ENCODE results near the gene TMEM108. TPM values are rescaled to one million over a fixed set of nuclear protein-coding genes. Genes with fewer than 3 reads are reported as not detected.
"Not testable (repeated sequence)": the region's sequence is repeated elsewhere in the genome, so short reads cannot be mapped to it uniquely, and the experiment has no call there.

Gene TMEM108
- total RNA-seq, 1 experiment from 2014 or later = not detected

DNA sequence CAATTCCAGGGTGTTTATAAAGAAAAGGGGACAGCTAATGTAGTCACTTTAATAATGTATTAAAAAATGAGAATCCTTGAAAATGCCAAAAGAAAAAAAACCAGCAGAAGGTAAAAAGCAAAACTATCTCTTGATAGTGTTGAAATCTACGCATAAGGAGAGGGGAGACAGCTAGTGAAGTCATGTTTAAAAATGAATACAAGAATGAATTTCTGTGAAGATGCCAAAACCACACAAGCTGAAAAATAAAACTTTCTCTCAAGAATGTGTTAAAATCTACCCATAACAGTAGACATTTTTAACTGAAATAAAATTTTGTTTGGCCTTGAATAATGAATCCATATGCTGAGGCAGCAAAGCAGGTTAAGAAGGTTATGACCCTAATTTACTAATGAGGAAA is 42.2 kb upstream of the TMEM108 start:
- BruUV-seq (replicated peaks) = no TSS peak
- Histone ChIP-seq H3K9ac (ENCODE audit: low read length) (no peak overlapping the region), H2AFZ (ENCODE audit: low read depth, low read length, poor library complexity, severe bottlenecking) (no peak overlapping the region), H3K27me3 (ENCODE audit: insufficient read depth, low read length) (no peaks in the 10 kb centered on the region; the same call in 1 of the 2 replicates), H3K9me2 (ENCODE audit: insufficient read depth) (no peaks in the 10 kb centered on the region; the same call in 1 of the 2 replicates), H3K27ac (ENCODE audit: low read depth, low read length) (no peak overlapping the region), H3K4me2 (ENCODE audit: low read length) (no peak overlapping the region), H3K4me1 (ENCODE audit: control insufficient read depth in 1 of 2, insufficient read depth in 2 of 2, low read length in 2 of 2) (no peaks in the 10 kb centered on the region), H3K4me3 (replicated peaks in 1 of 2; ENCODE audit: low read depth in 1 of 2, low read length in 2 of 2) (no peak overlapping the region), H3K79me2 (ENCODE audit: insufficient read depth, low read length) (no peaks in the 10 kb centered on the region), H4K20me1 (ENCODE audit: insufficient read depth) (no peaks in the 10 kb centered on the region), H3K9me3 (ENCODE audit: control insufficient read depth in 1 of 2, insufficient read depth in 1 of 2, low read depth in 1 of 2, low read length in 2 of 2) (no peaks in the 10 kb centered on the region), H3K36me3 (ENCODE audit: control insufficient read depth in 1 of 2, insufficient read depth in 2 of 2, low read length in 2 of 2) (no peaks in the 10 kb centered on the region)
- ChIA-PET CTCF (no interaction called here), POLR2A (no interaction called here), RAD21 (ENCODE audit: low non-redundant PET in 1 of 2, low total read pairs in 2 of 2, uncharacterized antibody in 2 of 2, unreplicated experiment in 2 of 2) (no interaction called here)
- no peak for TF ChIP-seq SP1 (IDR thresholded peaks at IDR 0.05; ENCODE audit: low read depth)
- DNase-seq (ENCODE audit: low read depth, low spot score) (no peak), ATAC-seq (no peak)
- intact Hi-C loops (cut with micrococcal nuclease) = no loop called here

DNA sequence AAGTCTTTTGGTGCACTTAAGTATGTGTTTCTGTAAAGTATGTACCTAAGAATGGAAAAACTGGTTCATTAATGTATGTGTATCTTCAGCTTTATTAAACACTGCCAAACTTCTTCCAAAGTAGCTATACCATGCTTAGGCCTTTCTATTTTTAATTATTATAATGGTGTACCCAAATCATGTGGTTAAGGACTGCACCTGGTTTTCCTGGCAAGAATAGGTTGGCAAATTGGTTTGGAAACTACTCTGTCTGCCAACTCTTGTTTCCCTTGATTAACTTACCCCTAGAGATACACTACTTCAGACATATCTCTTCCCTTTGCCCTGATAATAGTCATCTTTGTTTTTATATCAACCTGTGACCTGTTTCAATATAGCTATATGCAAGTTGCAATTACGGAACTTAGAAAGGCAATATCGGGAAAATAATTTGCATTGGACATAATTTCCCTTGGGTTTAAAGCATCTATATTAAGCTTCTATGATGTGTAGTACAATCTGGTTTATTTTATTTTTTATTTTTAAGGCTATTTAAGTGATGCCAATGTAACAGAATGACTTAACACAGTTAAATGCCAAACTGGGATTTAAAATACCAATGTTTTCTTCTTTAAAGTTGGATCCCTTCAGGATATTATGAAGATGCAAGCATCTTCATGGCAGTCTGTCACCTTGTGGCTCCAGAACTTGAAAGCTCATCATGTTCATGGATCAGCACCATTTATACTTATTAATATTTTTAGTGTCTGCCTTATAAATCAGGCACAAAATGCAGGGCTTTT is 40.6 kb upstream of the TMEM108 start:
- Histone ChIP-seq H3K27me3 (ENCODE audit: insufficient read depth, low read length) (no peaks in the 10 kb centered on the region; the same call in 1 of the 2 replicates), H2AFZ (ENCODE audit: low read depth, low read length, poor library complexity, severe bottlenecking) (no peak overlapping the region), H3K9me2 (ENCODE audit: insufficient read depth) (no peaks in the 10 kb centered on the region; the same call in 1 of the 2 replicates), H3K36me3 (ENCODE audit: control insufficient read depth in 1 of 2, insufficient read depth in 2 of 2, low read length in 2 of 2) (no peaks in the 10 kb centered on the region), H3K4me1 (ENCODE audit: control insufficient read depth in 1 of 2, insufficient read depth in 2 of 2, low read length in 2 of 2) (no peaks in the 10 kb centered on the region), H3K4me2 (ENCODE audit: low read length) (no peak overlapping the region), H3K4me3 (replicated peaks in 1 of 2; ENCODE audit: low read depth in 1 of 2, low read length in 2 of 2) (no peak overlapping the region), H3K9ac (ENCODE audit: low read length) (no peak overlapping the region), H3K79me2 (ENCODE audit: insufficient read depth, low read length) (no peaks in the 10 kb centered on the region), H3K27ac (ENCODE audit: low read depth, low read length) (no peak overlapping the region), H4K20me1 (ENCODE audit: insufficient read depth) (no peaks in the 10 kb centered on the region), H3K9me3 (ENCODE audit: control insufficient read depth in 1 of 2, insufficient read depth in 1 of 2, low read depth in 1 of 2, low read length in 2 of 2) (no peaks in the 10 kb centered on the region)
- ChIA-PET RAD21 (ENCODE audit: low non-redundant PET in 1 of 2, low total read pairs in 2 of 2, uncharacterized antibody in 2 of 2, unreplicated experiment in 2 of 2) (no interaction called here), POLR2A (no interaction called here), CTCF (no interaction called here)
- ATAC-seq (no peak), DNase-seq (ENCODE audit: low read depth, low spot score) (no peak)
- intact Hi-C loops (cut with micrococcal nuclease) = no loop called here
- TF ChIP-seq, protein P1, sequence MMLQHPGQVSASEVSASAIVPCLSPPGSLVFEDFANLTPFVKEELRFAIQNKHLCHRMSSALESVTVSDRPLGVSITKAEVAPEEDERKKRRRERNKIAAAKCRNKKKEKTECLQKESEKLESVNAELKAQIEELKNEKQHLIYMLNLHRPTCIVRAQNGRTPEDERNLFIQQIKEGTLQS (IDR thresholded peaks at IDR 0.05) = no peak
- TF ChIP-seq, protein P2, sequence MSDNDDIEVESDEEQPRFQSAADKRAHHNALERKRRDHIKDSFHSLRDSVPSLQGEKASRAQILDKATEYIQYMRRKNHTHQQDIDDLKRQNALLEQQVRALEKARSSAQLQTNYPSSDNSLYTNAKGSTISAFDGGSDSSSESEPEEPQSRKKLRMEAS (IDR thresholded peaks at IDR 0.05) = no peak
- TF ChIP-seq FOSL1 (IDR thresholded peaks at IDR 0.05; ENCODE audit: low read depth) (no peak), ZFX (IDR thresholded peaks at IDR 0.05) (no peak), JUND (IDR thresholded peaks at IDR 0.05) (no peak), RAD21 (IDR thresholded peaks at IDR 0.05; ENCODE audit: low read depth) (no peak), SP1 (IDR thresholded peaks at IDR 0.05; ENCODE audit: low read depth) (no peak), ELF1 (IDR thresholded peaks at IDR 0.05; ENCODE audit: borderline replicate concordance, low read depth) (no peak), POLR2A (IDR thresholded peaks at IDR 0.05; ENCODE audit: borderline replicate concordance, extremely low read depth, insufficient read depth, insufficient read length) (no peak), EZH2 (IDR thresholded peaks at IDR 0.05) (no peak), YY1 (IDR thresholded peaks at IDR 0.05; ENCODE audit: extremely low read depth, insufficient replicate concordance, low read depth, low read length) (no peak), TCF7L2 (IDR thresholded peaks at IDR 0.05; ENCODE audit: borderline replicate concordance, extremely low read depth, insufficient read depth, insufficient read length) (no peak), EZH2phosphoT487 (IDR thresholded peaks at IDR 0.05; ENCODE audit: borderline replicate concordance) (no peak), EGR1 (IDR thresholded peaks at IDR 0.05; ENCODE audit: low read depth) (no peak), CBX3 (IDR thresholded peaks at IDR 0.05; ENCODE audit: low read depth) (no peak), SRF (IDR thresholded peaks at IDR 0.05; ENCODE audit: low read depth) (no peak), ZNF274 (IDR thresholded peaks at IDR 0.05; ENCODE audit: low read depth, low read length) (no peak)
- BruUV-seq (replicated peaks) = no TSS peak

DNA sequence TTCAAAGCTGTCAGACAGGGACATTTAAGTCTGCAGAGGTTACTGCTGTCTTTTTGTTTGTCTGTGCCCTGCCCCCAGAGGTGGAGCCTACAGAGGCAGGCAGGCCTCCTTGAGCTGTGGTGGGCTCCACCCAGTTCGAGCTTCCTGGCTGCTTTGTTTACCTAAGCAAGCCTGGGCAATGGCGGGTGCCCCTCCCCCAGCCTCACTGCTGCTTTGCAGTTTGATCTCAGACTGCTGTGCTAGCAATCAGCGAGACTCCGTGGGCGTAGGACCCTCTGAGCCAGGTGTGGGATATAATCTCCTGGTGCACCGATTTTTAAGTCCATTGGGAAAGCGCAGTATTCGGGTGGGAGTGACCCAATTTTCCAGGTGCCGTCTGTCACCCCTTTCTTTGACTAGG is 33.2 kb upstream of the TMEM108 start:
- H3K27me3 ChIP-seq (ENCODE audit: insufficient read depth, low read length); POLR2A ChIA-PET; H3K4me1 ChIP-seq (ENCODE audit: control insufficient read depth in 1 of 2, insufficient read depth in 2 of 2, low read length in 2 of 2): not testable (repeated sequence)

More for the DNA sequence above, 33.2 kb upstream of the TMEM108 start:
- RAD21 ChIA-PET (ENCODE audit: low non-redundant PET in 1 of 2, low total read pairs in 2 of 2, uncharacterized antibody in 2 of 2, unreplicated experiment in 2 of 2); DNase-seq (ENCODE audit: low read depth, low spot score); H2AFZ ChIP-seq (ENCODE audit: low read depth, low read length, poor library complexity, severe bottlenecking); H3K4me2 ChIP-seq (ENCODE audit: low read length); H3K27ac ChIP-seq (ENCODE audit: low read depth, low read length); H3K9me2 ChIP-seq (ENCODE audit: insufficient read depth); intact Hi-C loops (cut with micrococcal nuclease); CTCF ChIA-PET; H3K9ac ChIP-seq (ENCODE audit: low read length); H3K36me3 ChIP-seq (ENCODE audit: control insufficient read depth in 1 of 2, insufficient read depth in 2 of 2, low read length in 2 of 2); H3K4me3 ChIP-seq (replicated peaks in 1 of 2; ENCODE audit: low read depth in 1 of 2, low read length in 2 of 2); H3K79me2 ChIP-seq (ENCODE audit: insufficient read depth, low read length); ATAC-seq; H4K20me1 ChIP-seq (ENCODE audit: insufficient read depth); H3K9me3 ChIP-seq (ENCODE audit: control insufficient read depth in 1 of 2, insufficient read depth in 1 of 2, low read depth in 1 of 2, low read length in 2 of 2); BruUV-seq (replicated peaks): not testable (repeated sequence)
